Spleen (tissue), 7 donors: ENCODE data around the gene ABCA12.

Experiments
- POLR2A ChIP-seq, 3 donors: fragments of 450-650 bp; IDR thresholded peaks; one replicate each; pipeline ENCODE4 v1.5.1; 2017; ENCODE audit warnings: antibody characterized with exemption in 3 of 3, mild to moderate bottlenecking in 1 of 3
- TF ChIP-seq, protein P1 (sequence below), 11 experiments: fragments of 200-600 bp in 7 of 11; fragments of 450-650 bp in 4 of 11; sonication (generic) in 4 of 11; IDR thresholded peaks in 8 of 11; conservative IDR thresholded peaks in 3 of 11; 1 replicate in 7 of 11; 2 replicates in 4 of 11; pipeline versions ENCODE4 v1.4.0 to v1.8.0; 2016 to 2021; ENCODE audit warnings: antibody characterized with exemption in 11 of 11, inconsistent platforms in 4 of 11, mild to moderate bottlenecking in 1 of 11
- donor health status: DM: no; HTN: no; CAD: no; lungs with moderate emphysema.
- donor health status: DM: no; HTN: no; CAD: no.
- donor health status: DM: no; HTN: no; CAD: no.

DNA sequence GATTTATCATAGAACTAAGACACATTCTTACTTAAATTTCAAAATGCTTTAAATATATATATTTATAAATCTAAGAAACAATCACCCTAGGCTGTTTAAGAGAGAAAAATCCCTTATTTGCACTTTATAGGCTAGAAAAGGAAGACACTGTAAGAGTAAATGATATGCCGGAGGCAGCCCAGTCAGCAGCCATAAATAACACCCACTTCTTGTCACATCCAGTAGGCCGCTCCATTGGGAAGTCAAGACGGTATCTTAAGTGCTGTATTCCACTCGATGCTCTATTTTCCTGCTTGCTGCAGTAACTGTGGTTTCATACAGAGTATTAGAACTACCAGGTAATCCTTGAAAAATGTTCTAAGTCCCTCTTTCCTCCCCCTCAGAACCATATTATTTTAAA is 57.9 kb downstream of the ABCA12 start:
- TF ChIP-seq POLR2A (IDR thresholded peaks at IDR 0.05) = no peak
- TF ChIP-seq, protein P1, sequence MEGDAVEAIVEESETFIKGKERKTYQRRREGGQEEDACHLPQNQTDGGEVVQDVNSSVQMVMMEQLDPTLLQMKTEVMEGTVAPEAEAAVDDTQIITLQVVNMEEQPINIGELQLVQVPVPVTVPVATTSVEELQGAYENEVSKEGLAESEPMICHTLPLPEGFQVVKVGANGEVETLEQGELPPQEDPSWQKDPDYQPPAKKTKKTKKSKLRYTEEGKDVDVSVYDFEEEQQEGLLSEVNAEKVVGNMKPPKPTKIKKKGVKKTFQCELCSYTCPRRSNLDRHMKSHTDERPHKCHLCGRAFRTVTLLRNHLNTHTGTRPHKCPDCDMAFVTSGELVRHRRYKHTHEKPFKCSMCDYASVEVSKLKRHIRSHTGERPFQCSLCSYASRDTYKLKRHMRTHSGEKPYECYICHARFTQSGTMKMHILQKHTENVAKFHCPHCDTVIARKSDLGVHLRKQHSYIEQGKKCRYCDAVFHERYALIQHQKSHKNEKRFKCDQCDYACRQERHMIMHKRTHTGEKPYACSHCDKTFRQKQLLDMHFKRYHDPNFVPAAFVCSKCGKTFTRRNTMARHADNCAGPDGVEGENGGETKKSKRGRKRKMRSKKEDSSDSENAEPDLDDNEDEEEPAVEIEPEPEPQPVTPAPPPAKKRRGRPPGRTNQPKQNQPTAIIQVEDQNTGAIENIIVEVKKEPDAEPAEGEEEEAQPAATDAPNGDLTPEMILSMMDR (IDR thresholded peaks at IDR 0.05 in 8 of 11, conservative IDR thresholded peaks at IDR 0.05 in 3 of 11) = no peak
